HepG2 (cell line): ENCODE measurements around the gene PPP1R9B. TPM values are rescaled to one million over a fixed set of nuclear protein-coding genes. Genes with fewer than 3 reads are reported as not detected.

Experiments
- AKAP8 ChIP-seq: sonication (generic); formaldehyde crosslinking; IDR thresholded peaks from 2 replicates; pipeline ENCODE4 v1.5.1; 2020; ENCODE audit warnings: mild to moderate bottlenecking, missing genetic modification reagents
- ATF7-NPFF ChIP-seq: sonication (generic); formaldehyde crosslinking; IDR thresholded peaks from 2 replicates; pipeline ENCODE4 v1.8.1; 2023; ENCODE audit warnings: mild to moderate bottlenecking, low read depth, missing genetic modification reagents, moderate library complexity
- FOXK2 ChIP-seq: fragments of 450-650 bp; IDR thresholded peaks from 2 replicates; pipeline ENCODE4 v1.6.1; 2016
- GATAD2A ChIP-seq: IDR thresholded peaks from 2 replicates; pipeline ENCODE4 v1.6.1; 2016
- HDAC6 ChIP-seq: fragments of 200-600 bp; sonication (generic); IDR thresholded peaks from 2 replicates; pipeline ENCODE4 v1.7.0; 2017; ENCODE audit warnings: mild to moderate bottlenecking, antibody characterized with exemption, low read length, low read depth
- JDP2 ChIP-seq: sonication (generic); formaldehyde crosslinking; IDR thresholded peaks from 2 replicates; pipeline ENCODE4 v1.8.1; 2022; ENCODE audit warnings: missing genetic modification reagents, borderline replicate concordance
- MTA1 ChIP-seq: sonication (generic); formaldehyde crosslinking; IDR thresholded peaks from 2 replicates; pipeline ENCODE4 v1.4.0; 2020; ENCODE audit warnings: missing genetic modification reagents, mild to moderate bottlenecking, borderline replicate concordance
- NFKB2 ChIP-seq: sonication (generic); formaldehyde crosslinking; IDR thresholded peaks from 2 replicates; pipeline ENCODE4 v1.4.0; 2020; ENCODE audit warnings: missing genetic modification reagents, borderline replicate concordance
- RXRA ChIP-seq: sonication (generic); formaldehyde crosslinking; IDR thresholded peaks from 2 replicates; pipeline ENCODE4 v1.5.1; 2020; ENCODE audit warnings: missing genetic modification reagents
- TAF1 ChIP-seq: sonication (generic); formaldehyde crosslinking; IDR thresholded peaks from 2 replicates; pipeline ENCODE4 v1.4.0; 2020; ENCODE audit warnings: missing genetic modification reagents
- ZFP90 ChIP-seq: sonication (generic); formaldehyde crosslinking; IDR thresholded peaks from 2 replicates; pipeline ENCODE4 v1.8.0; 2022; ENCODE audit warnings: missing genetic modification reagents, mild to moderate bottlenecking, inconsistent platforms, borderline replicate concordance
- ZNF138 ChIP-seq: sonication (generic); formaldehyde crosslinking; IDR thresholded peaks from 2 replicates; pipeline ENCODE4 v1.5.0; 2020; ENCODE audit warnings: mild to moderate bottlenecking, low read depth, missing genetic modification reagents
- ZNF180 ChIP-seq: sonication (generic); formaldehyde crosslinking; IDR thresholded peaks from 2 replicates; pipeline ENCODE4 v1.4.0; 2020; ENCODE audit warnings: low read depth, missing genetic modification reagents, borderline replicate concordance
- ZNF296 ChIP-seq: sonication (generic); formaldehyde crosslinking; conservative IDR thresholded peaks from 2 replicates; pipeline ENCODE4 v1.5.0; 2020; ENCODE audit warnings: mild to moderate bottlenecking, missing genetic modification reagents
- ZNF343 ChIP-seq: sonication (generic); formaldehyde crosslinking; IDR thresholded peaks from 2 replicates; pipeline ENCODE4 v1.4.0; 2020; ENCODE audit warnings: mild to moderate bottlenecking, missing genetic modification reagents
- ZNF432 ChIP-seq: sonication (generic); formaldehyde crosslinking; IDR thresholded peaks from 2 replicates; pipeline ENCODE4 v1.5.0; 2020; ENCODE audit warnings: missing genetic modification reagents, mild to moderate bottlenecking, borderline replicate concordance
- ZNF451 ChIP-seq: sonication (generic); formaldehyde crosslinking; IDR thresholded peaks from 2 replicates; pipeline ENCODE4 v1.5.0; 2020; ENCODE audit warnings: mild to moderate bottlenecking, missing genetic modification reagents
- ZNF530 ChIP-seq: sonication (generic); formaldehyde crosslinking; IDR thresholded peaks from 2 replicates; pipeline ENCODE4 v1.5.0; 2020; ENCODE audit warnings: low read depth, mild to moderate bottlenecking, missing genetic modification reagents
- ZNF768 ChIP-seq: sonication (generic); formaldehyde crosslinking; IDR thresholded peaks from 2 replicates; pipeline ENCODE4 v1.4.0; 2020; ENCODE audit warnings: missing genetic modification reagents
- polyA plus RNA-seq, 8 experiments: library from polyadenylated mRNA; depleted of rRNA in 3 of 8; stranded (reverse) in 7 of 8; unstranded in 1 of 8; fragments of >200 nt; fragmentation: Illumina TruSeq in 4 of 8; extraction: Trizol in 4 of 8; gene quantifications; 2 replicates each; pipeline versions ENCODE4 v1.2.1 to v1.2.3, GENCODE V29; 2011 to 2016; ENCODE audit warnings: low read depth in 4 of 8, missing spikeins in 1 of 8, mixed read lengths in 1 of 8; ENCODE audit not compliant: insufficient read depth in 1 of 8
- total RNA-seq, 5 experiments: library from RNA; depleted of rRNA; stranded (reverse); fragments of >200 nt; fragmentation: Illumina TruSeq; extraction: Trizol; gene quantifications; 2 replicates each; pipeline ENCODE4 v1.2.3, GENCODE V29; 2016; ENCODE audit warnings: low read depth in 1 of 5
- TF ChIP-seq, protein P1 (sequence below): sonication (generic); formaldehyde crosslinking; IDR thresholded peaks from 2 replicates; pipeline ENCODE4 v1.5.0; 2020; ENCODE audit warnings: mild to moderate bottlenecking, missing genetic modification reagents, borderline replicate concordance
- TF ChIP-seq, protein P2 (sequence below): sonication (generic); formaldehyde crosslinking; IDR thresholded peaks from 2 replicates; pipeline ENCODE4 v1.4.0; 2020; ENCODE audit warnings: low read depth, mild to moderate bottlenecking, missing genetic modification reagents

Gene PPP1R9B
- total and polyA plus RNA-seq, 2 of the 13 experiments (the other 11 are each of a cell fraction or from before 2014, with no cell fraction given) = 9.4 to 15.8 TPM

DNA sequence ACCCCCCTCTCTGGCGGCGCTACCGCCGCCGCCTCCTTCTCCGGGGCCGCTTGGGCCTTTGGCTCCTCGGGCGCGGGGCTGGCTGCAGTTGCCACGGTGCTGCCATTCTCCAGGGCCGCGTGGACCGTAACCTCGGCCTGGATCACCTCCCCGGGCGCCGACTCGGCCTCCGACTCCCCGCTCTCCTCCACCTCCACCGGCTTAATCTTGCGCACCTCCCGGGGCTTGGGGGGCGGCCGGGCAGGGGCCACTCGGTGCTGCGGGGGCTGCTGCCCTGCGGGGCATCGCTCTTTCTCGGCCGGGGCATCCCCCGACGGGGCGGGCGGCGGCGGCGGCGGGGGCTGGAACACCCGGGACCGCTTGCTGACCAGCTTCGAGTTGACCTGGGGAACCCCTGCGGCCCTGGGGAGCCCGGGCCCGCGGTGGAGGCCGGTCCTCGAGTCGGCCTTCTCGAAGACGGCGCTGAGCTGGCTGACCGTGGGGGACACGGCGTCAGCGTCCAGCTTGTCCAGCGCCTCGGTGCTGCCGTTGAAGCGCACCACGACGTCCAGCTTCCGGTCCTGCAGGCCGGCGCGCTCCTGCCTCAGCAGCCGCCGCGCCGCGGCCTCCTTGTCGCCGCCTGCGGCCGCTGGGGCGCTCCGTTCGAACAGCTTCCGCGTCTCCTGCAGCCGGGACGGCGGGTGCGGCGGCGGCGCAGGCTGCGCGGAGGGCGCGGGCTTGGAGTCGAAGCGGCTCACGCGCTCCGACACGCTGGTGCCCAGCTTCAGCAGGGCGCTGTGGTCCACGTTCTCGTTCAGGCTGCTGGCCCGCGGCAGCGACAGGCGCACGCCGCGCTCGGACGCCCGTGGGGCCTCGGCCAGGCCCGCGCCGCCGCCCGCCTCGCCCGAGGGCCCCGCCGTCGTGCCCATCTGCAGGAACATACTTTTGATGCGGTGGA is 792 bp downstream of the PPP1R9B start (continued):
- TF ChIP-seq MTA1 = no peak; the same call in 1 of the 2 replicates
- TF ChIP-seq ZNF180 (CRISPR knock-in tag) = no peak
- TF ChIP-seq, protein P1, sequence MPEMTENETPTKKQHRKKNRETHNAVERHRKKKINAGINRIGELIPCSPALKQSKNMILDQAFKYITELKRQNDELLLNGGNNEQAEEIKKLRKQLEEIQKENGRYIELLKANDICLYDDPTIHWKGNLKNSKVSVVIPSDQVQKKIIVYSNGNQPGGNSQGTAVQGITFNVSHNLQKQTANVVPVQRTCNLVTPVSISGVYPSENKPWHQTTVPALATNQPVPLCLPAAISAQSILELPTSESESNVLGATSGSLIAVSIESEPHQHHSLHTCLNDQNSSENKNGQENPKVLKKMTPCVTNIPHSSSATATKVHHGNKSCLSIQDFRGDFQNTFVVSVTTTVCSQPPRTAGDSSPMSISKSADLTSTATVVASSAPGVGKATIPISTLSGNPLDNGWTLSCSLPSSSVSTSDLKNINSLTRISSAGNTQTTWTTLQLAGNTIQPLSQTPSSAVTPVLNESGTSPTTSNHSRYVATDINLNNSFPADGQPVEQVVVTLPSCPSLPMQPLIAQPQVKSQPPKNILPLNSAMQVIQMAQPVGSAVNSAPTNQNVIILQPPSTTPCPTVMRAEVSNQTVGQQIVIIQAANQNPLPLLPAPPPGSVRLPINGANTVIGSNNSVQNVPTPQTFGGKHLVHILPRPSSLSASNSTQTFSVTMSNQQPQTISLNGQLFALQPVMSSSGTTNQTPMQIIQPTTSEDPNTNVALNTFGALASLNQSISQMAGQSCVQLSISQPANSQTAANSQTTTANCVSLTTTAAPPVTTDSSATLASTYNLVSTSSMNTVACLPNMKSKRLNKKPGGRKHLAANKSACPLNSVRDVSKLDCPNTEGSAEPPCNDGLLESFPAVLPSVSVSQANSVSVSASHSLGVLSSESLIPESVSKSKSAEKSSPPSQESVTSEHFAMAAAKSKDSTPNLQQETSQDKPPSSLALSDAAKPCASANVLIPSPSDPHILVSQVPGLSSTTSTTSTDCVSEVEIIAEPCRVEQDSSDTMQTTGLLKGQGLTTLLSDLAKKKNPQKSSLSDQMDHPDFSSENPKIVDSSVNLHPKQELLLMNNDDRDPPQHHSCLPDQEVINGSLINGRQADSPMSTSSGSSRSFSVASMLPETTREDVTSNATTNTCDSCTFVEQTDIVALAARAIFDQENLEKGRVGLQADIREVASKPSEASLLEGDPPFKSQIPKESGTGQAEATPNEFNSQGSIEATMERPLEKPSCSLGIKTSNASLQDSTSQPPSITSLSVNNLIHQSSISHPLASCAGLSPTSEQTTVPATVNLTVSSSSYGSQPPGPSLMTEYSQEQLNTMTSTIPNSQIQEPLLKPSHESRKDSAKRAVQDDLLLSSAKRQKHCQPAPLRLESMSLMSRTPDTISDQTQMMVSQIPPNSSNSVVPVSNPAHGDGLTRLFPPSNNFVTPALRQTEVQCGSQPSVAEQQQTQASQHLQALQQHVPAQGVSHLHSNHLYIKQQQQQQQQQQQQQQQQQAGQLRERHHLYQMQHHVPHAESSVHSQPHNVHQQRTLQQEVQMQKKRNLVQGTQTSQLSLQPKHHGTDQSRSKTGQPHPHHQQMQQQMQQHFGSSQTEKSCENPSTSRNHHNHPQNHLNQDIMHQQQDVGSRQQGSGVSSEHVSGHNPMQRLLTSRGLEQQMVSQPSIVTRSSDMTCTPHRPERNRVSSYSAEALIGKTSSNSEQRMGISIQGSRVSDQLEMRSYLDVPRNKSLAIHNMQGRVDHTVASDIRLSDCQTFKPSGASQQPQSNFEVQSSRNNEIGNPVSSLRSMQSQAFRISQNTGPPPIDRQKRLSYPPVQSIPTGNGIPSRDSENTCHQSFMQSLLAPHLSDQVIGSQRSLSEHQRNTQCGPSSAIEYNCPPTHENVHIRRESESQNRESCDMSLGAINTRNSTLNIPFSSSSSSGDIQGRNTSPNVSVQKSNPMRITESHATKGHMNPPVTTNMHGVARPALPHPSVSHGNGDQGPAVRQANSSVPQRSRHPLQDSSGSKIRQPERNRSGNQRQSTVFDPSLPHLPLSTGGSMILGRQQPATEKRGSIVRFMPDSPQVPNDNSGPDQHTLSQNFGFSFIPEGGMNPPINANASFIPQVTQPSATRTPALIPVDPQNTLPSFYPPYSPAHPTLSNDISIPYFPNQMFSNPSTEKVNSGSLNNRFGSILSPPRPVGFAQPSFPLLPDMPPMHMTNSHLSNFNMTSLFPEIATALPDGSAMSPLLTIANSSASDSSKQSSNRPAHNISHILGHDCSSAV (CRISPR knock-in tag) = no peak
- TF ChIP-seq FOXK2 = no peak
- TF ChIP-seq ZNF451 = 0 out of 2 replicates have a peak, but pooled peaks have one; percentile 57
- TF ChIP-seq ZNF768 (CRISPR knock-in tag) = peak; percentile 21; the same call in 1 of the 2 replicates
- peak; percentile 5; the same call in 1 of the 2 replicates for TF ChIP-seq ZFP90 (CRISPR knock-in tag)
- TF ChIP-seq GATAD2A (CRISPR knock-in tag) = no peak
- peak; percentile 80; the same call in 1 of the 2 replicates for TF ChIP-seq NFKB2 (CRISPR knock-in tag)
- no peak for TF ChIP-seq TAF1 (CRISPR knock-in tag)
- TF ChIP-seq, protein P2, sequence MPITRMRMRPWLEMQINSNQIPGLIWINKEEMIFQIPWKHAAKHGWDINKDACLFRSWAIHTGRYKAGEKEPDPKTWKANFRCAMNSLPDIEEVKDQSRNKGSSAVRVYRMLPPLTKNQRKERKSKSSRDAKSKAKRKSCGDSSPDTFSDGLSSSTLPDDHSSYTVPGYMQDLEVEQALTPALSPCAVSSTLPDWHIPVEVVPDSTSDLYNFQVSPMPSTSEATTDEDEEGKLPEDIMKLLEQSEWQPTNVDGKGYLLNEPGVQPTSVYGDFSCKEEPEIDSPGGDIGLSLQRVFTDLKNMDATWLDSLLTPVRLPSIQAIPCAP (CRISPR knock-in tag) = 0 out of 2 replicates have a peak, but pooled peaks have one; percentile 26
- peak; percentile 78; the same call in 1 of the 2 replicates for TF ChIP-seq ATF7-NPFF
- TF ChIP-seq AKAP8 (CRISPR knock-in tag) = no peak; the same call in 1 of the 2 replicates
- TF ChIP-seq ZNF296 (CRISPR knock-in tag) = no peak
- no peak for TF ChIP-seq HDAC6
- peak; percentile 84 for TF ChIP-seq ZNF343 (CRISPR knock-in tag)
- no peak for TF ChIP-seq ZNF432 (CRISPR knock-in tag)
- peak; percentile 29; the same call in 1 of the 2 replicates for TF ChIP-seq JDP2 (CRISPR knock-in tag)
- TF ChIP-seq ZNF138 = no peak; the same call in none of the 2 replicates
- no peak; the same call in 1 of the 2 replicates for TF ChIP-seq RXRA
- no peak for TF ChIP-seq ZNF530 (CRISPR knock-in tag)
